H9 (cell line): ENCODE measurements around the gene NAA60. TPM values are rescaled to one million over a fixed set of nuclear protein-coding genes. Genes with fewer than 3 reads are reported as not detected.

Source experiments
- DNase-seq: peaks from one replicate; pipeline ENCODE4 v3.0.0-alpha.2; 2017
- H2AFZ ChIP-seq: one replicate; pipeline ENCODE4 v1.6.1; 2013; ENCODE audit warnings: mild to moderate bottlenecking, low read length, control low read depth, moderate library complexity
- H2AK5ac ChIP-seq: 2 replicates; pipeline ENCODE4 v1.6.1; 2013; ENCODE audit warnings: low read length, control low read depth, mixed read lengths; ENCODE audit not compliant: insufficient read length
- H2BK120ac ChIP-seq: one replicate; pipeline ENCODE4 v1.6.1; 2013; ENCODE audit warnings: low read depth, mild to moderate bottlenecking, low read length, control low read depth, inconsistent platforms; ENCODE audit not compliant: poor library complexity, severe bottlenecking
- H2BK12ac ChIP-seq: 2 replicates; pipeline ENCODE4 v1.6.1; 2013; ENCODE audit warnings: low read length, control low read depth, mixed read lengths, low read depth; ENCODE audit not compliant: insufficient read length
- H2BK15ac ChIP-seq: 2 replicates; pipeline ENCODE4 v1.6.1; 2013; ENCODE audit warnings: low read depth, low read length, control low read depth
- H2BK20ac ChIP-seq: one replicate; pipeline ENCODE4 v1.6.1; 2013; ENCODE audit warnings: low read depth, mild to moderate bottlenecking, low read length, control low read depth, inconsistent platforms; ENCODE audit not compliant: poor library complexity, severe bottlenecking
- H2BK5ac ChIP-seq: 2 replicates; pipeline ENCODE4 v1.6.1; 2013; ENCODE audit warnings: low read length, control low read depth, mixed read lengths; ENCODE audit not compliant: insufficient read length
- H3K14ac ChIP-seq: 2 replicates; pipeline ENCODE4 v1.6.1; 2013; ENCODE audit warnings: low read length, control low read depth; ENCODE audit not compliant: insufficient read depth
- H3K18ac ChIP-seq: 2 replicates; pipeline ENCODE4 v1.6.1; 2013; ENCODE audit warnings: low read depth, mild to moderate bottlenecking, mixed read lengths, low read length, control low read depth; ENCODE audit not compliant: insufficient read length
- H3K23ac ChIP-seq: 2 replicates; pipeline ENCODE4 v1.6.1; 2013; ENCODE audit warnings: low read length, control low read depth, mixed read lengths, low read depth; ENCODE audit not compliant: insufficient read length
- H3K23me2 ChIP-seq: 2 replicates; pipeline ENCODE4 v1.6.1; 2013; ENCODE audit warnings: low read depth, mild to moderate bottlenecking, mixed read lengths, low read length, control low read depth; ENCODE audit not compliant: insufficient read length, poor library complexity, severe bottlenecking
- H3K27ac ChIP-seq: 2 replicates; pipeline ENCODE4 v1.5.1; 2013; ENCODE audit warnings: low read length, control low read depth, mixed read lengths, low read depth; ENCODE audit not compliant: insufficient read length
- H3K27me3 ChIP-seq: 2 replicates; pipeline ENCODE4 v1.6.1; 2013; ENCODE audit warnings: low read length, control low read depth, inconsistent platforms; ENCODE audit not compliant: insufficient read depth
- H3K4ac ChIP-seq: 2 replicates; pipeline ENCODE4 v1.6.1; 2013; ENCODE audit warnings: low read depth, mild to moderate bottlenecking, control low read depth, inconsistent platforms, low read length, moderate library complexity
- H3K4me1 ChIP-seq: 2 replicates; pipeline ENCODE4 v1.6.1; 2013; ENCODE audit warnings: low read length, control low read depth, inconsistent platforms; ENCODE audit not compliant: insufficient read depth
- H3K4me2 ChIP-seq: 2 replicates; pipeline ENCODE4 v1.6.1; 2013; ENCODE audit warnings: low read length, control low read depth, mixed read lengths; ENCODE audit not compliant: insufficient read length, insufficient read depth
- H3K56ac ChIP-seq: 2 replicates; pipeline ENCODE4 v1.6.1; 2013; ENCODE audit warnings: low read depth, mild to moderate bottlenecking, mixed read lengths, low read length, control low read depth; ENCODE audit not compliant: insufficient read length
- H3K79me1 ChIP-seq: 2 replicates; pipeline ENCODE4 v1.6.1; 2013; ENCODE audit warnings: low read depth, mild to moderate bottlenecking, moderate library complexity, low read length, control low read depth, inconsistent platforms; ENCODE audit not compliant: insufficient read depth, poor library complexity, severe bottlenecking
- H3K79me2 ChIP-seq: 2 replicates; pipeline ENCODE4 v1.6.1; 2013; ENCODE audit warnings: low read length, control low read depth, inconsistent platforms; ENCODE audit not compliant: insufficient read depth
- H3K9ac ChIP-seq: 2 replicates; pipeline ENCODE4 v1.6.1; 2013; ENCODE audit warnings: low read length, control low read depth, mixed read lengths; ENCODE audit not compliant: insufficient read length; ENCODE audit errors: extremely low read depth
- H3K9me3 ChIP-seq: one replicate; pipeline ENCODE4 v1.6.1; 2013; ENCODE audit warnings: low read depth, low read length, inconsistent platforms; ENCODE audit not compliant: control insufficient read depth
- H3T11ph ChIP-seq: one replicate; pipeline ENCODE4 v1.6.1; 2013; ENCODE audit warnings: mild to moderate bottlenecking, low read length, control low read depth, inconsistent platforms
- H4K20me1 ChIP-seq: one replicate; pipeline ENCODE4 v1.6.1; 2013; ENCODE audit not compliant: control insufficient read depth, insufficient read length, insufficient read depth
- H4K5ac ChIP-seq: 2 replicates; pipeline ENCODE4 v1.6.1; 2013; ENCODE audit warnings: low read depth, mild to moderate bottlenecking, mixed read lengths, low read length, control low read depth; ENCODE audit not compliant: insufficient read length
- H4K8ac ChIP-seq: replicated peaks from 2 replicates; pipeline ENCODE4 v1.6.1; 2013; ENCODE audit warnings: low read length, control low read depth, mixed read lengths, low read depth; ENCODE audit not compliant: insufficient read length
- H4K91ac ChIP-seq: 2 replicates; pipeline ENCODE4 v1.6.1; 2013; ENCODE audit warnings: low read depth, mild to moderate bottlenecking, moderate library complexity, mixed read lengths, low read length, control low read depth; ENCODE audit not compliant: insufficient read length
- H3K27ac Mint-ChIP-seq, 3 experiments: 2 replicates in 2 of 3; 3 replicates in 1 of 3; pipeline ENCODE4 v1.8.0; 2020 to 2021; ENCODE audit warnings: mixed read lengths in 3 of 3, mild to moderate bottlenecking in 1 of 3, moderate library complexity in 1 of 3
- H3K27me3 Mint-ChIP-seq: 2 replicates; pipeline ENCODE4 v1.8.0; 2021; ENCODE audit warnings: low read depth, mild to moderate bottlenecking, moderate library complexity, mixed read lengths
- H3K36me3 Mint-ChIP-seq, 3 experiments: 2 replicates in 2 of 3; 3 replicates in 1 of 3; pipeline ENCODE4 v1.8.0; 2020 to 2021; ENCODE audit warnings: low read depth in 3 of 3, mixed read lengths in 3 of 3; ENCODE audit not compliant: insufficient read depth in 1 of 3
- H3K4me1 Mint-ChIP-seq, 2 experiments: 2 replicates each; pipeline ENCODE4 v1.8.0; 2020; ENCODE audit warnings: mixed read lengths in 2 of 2
- H3K4me3 Mint-ChIP-seq, 2 experiments: 2 replicates in 1 of 2; 3 replicates in 1 of 2; pipeline ENCODE4 v1.8.0; 2020 to 2021; ENCODE audit warnings: mild to moderate bottlenecking in 2 of 2, mixed read lengths in 2 of 2, moderate library complexity in 1 of 2
- H3K9me3 Mint-ChIP-seq, 2 experiments: 2 replicates in 1 of 2; 3 replicates in 1 of 2; pipeline ENCODE4 v1.8.0; 2020; ENCODE audit warnings: mild to moderate bottlenecking in 2 of 2, mixed read lengths in 2 of 2, moderate library complexity in 1 of 2
- WGBS: extraction: QIAGEN DNeasy Blood & Tissue Kit; methylation state at CpG from one replicate; pipeline ENCODE4 v1.1.7; 2013; ENCODE audit warnings: missing lambda C conversion rate, low lambda C conversion rate, mixed read lengths; ENCODE audit not compliant: insufficient read length; ENCODE audit errors: extremely low coverage; 5-methylcytosine and 5-hydroxymethylcytosine counted together
- total RNA-seq: library from RNA; stranded (reverse); gene quantifications from 2 replicates; pipeline ENCODE4 v1.2.1, GENCODE V29; 2021
- TF ChIP-seq, protein P1 (sequence below): fragments of 200-600 bp; sonication (generic); conservative IDR thresholded peaks from 3 replicates; pipeline ENCODE4 v1.8.0; 2021; ENCODE audit warnings: antibody characterized with exemption, mild to moderate bottlenecking

NAA60 gene
- total RNA-seq, 1 experiment from 2014 or later: 49.3 TPM

DNA sequence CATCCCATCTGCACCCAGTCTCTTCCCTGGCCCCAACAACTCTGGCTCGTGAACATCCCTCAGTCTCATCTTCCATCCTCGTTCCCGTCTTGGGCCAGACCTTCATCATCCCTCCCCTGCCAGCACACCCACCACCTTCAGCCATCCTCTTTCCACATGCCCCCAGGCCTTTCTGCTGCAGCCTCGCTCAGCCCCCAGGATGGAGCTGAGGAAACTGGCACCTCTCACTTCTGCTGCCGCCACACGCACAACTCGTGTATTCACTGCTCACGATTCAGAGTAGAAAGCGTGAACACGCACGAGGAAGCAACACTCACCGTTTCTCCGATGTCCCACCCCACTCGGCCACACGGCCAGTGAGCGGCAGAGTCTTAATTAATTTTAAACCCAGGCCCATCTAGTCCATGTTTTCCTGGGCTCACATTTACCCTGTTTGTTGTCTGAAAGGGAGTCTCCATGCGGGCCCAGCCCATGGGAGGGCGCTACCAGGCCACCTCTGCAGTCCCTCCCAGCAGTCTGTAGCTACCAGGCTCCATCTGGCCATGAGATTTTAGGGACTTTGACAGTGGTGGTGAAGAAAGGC, 39.3 kb downstream of the NAA60 start:
- WGBS: no CpG with 5 or more reads among the region's 18 CpGs
- peaks cover 31 to 75% (median 57%) of the 10 kb centered on the region in 3 experiments; a peak in 6 of 7 replicates for H3K36me3 Mint-ChIP-seq
- TF ChIP-seq, protein P1, sequence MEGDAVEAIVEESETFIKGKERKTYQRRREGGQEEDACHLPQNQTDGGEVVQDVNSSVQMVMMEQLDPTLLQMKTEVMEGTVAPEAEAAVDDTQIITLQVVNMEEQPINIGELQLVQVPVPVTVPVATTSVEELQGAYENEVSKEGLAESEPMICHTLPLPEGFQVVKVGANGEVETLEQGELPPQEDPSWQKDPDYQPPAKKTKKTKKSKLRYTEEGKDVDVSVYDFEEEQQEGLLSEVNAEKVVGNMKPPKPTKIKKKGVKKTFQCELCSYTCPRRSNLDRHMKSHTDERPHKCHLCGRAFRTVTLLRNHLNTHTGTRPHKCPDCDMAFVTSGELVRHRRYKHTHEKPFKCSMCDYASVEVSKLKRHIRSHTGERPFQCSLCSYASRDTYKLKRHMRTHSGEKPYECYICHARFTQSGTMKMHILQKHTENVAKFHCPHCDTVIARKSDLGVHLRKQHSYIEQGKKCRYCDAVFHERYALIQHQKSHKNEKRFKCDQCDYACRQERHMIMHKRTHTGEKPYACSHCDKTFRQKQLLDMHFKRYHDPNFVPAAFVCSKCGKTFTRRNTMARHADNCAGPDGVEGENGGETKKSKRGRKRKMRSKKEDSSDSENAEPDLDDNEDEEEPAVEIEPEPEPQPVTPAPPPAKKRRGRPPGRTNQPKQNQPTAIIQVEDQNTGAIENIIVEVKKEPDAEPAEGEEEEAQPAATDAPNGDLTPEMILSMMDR: no peak

More for the DNA sequence above, 39.3 kb downstream of the NAA60 start:
- no peak overlapping the region for H3K4ac ChIP-seq
- H3K27me3 Mint-ChIP-seq: no peaks in the 10 kb centered on the region; the same call in 1 of the 2 replicates
- H3K4me2 ChIP-seq: no peak overlapping the region
- no peaks in the 10 kb centered on the region for H3K9me3 Mint-ChIP-seq
- H2AFZ ChIP-seq: no peak overlapping the region
- no peaks in the 10 kb centered on the region for H3K27me3 ChIP-seq
- H3K23ac ChIP-seq: no peak overlapping the region
- H2BK12ac ChIP-seq: no peak overlapping the region
- no peak overlapping the region for H4K91ac ChIP-seq
- no peak overlapping the region for H3K27ac ChIP-seq
- peaks cover 10% of the 10 kb centered on the region in 2 experiments for H3K4me1 Mint-ChIP-seq
- H4K5ac ChIP-seq: no peak overlapping the region
- H3K27ac Mint-ChIP-seq: peak overlapping the region in 1 of 3 experiments; percentile 54; a peak in 3 of 7 replicates
- H3K4me1 ChIP-seq: no peaks in the 10 kb centered on the region
- no peaks in the 10 kb centered on the region for H4K20me1 ChIP-seq
- H3K23me2 ChIP-seq: no peaks in the 10 kb centered on the region
- H3K14ac ChIP-seq: no peak overlapping the region
- H3K79me2 ChIP-seq: no peaks in the 10 kb centered on the region; the same call in 1 of the 2 replicates
- no peak overlapping the region for H2BK15ac ChIP-seq
- H3K4me3 Mint-ChIP-seq: no peak overlapping the region
- no peak overlapping the region for H3T11ph ChIP-seq
- no peak overlapping the region for H2BK20ac ChIP-seq
- H3K79me1 ChIP-seq: no peaks in the 10 kb centered on the region
- no peak overlapping the region for H2BK120ac ChIP-seq
- H3K9me3 ChIP-seq: no peaks in the 10 kb centered on the region
- no peak overlapping the region for H3K56ac ChIP-seq
- no peak overlapping the region for H2AK5ac ChIP-seq
- no peak overlapping the region for H3K18ac ChIP-seq
- no peak overlapping the region for H3K9ac ChIP-seq
- DNase-seq: no peak
- H4K8ac ChIP-seq: no peak overlapping the region
- no peak overlapping the region for H2BK5ac ChIP-seq
